GM12878 (cell line): ENCODE data around the gene PHLDA3. TPM values are rescaled to one million over a fixed set of nuclear protein-coding genes. Genes with fewer than 3 reads are reported as not detected.

ENCODE experiments used
- ATAC-seq: fragments of 200-7000 bp; cut with Tn5 transposase; 3 replicates; pipeline ENCODE4 v1.9.1; 2020; ENCODE audit warnings: mild to moderate bottlenecking, moderate library complexity
- BruUV-seq: library from RNA; stranded (reverse); fragments of 400-500 nt; replicated peaks from 2 replicates; lab custom pipeline; 2021; lab: Mats Ljungman, UMichigan
- CTCF ChIA-PET: fragments of 300-600 bp; sonication (Branson Sonifier 250); formaldehyde crosslinking; extraction: SDS; loops from one replicate; lab custom pipeline; 2021; ENCODE audit warnings: inconsistent platforms; lab: Yijun Ruan, JAX
- POLR2A ChIA-PET: fragments of 350-600 bp; formaldehyde crosslinking; extraction: SDS; loops from one replicate; lab custom pipeline; 2021; ENCODE audit warnings: inconsistent platforms; lab: Charles Lee
- RAD21 ChIA-PET: fragments of 300-600 bp; sonication (Branson Sonifier 250); formaldehyde crosslinking; loops from one replicate; lab custom pipeline; 2023; ENCODE audit warnings: antibody characterized with exemption; ENCODE audit not compliant: unreplicated experiment; lab: Charles Lee
- SMC1A ChIA-PET: fragments of 300-600 bp; sonication (Branson Sonifier 250); formaldehyde crosslinking; loops from one replicate; lab custom pipeline; 2023; ENCODE audit not compliant: unreplicated experiment, uncharacterized antibody; lab: Charles Lee
- DNase-seq: peaks from one replicate; pipeline ENCODE4 v3.0.0-alpha.2; 2011; ENCODE audit warnings: low read depth, low spot score
- FAIRE-seq: peaks from 3 replicates; lab custom pipeline; 2011; peaks lifted over from hg19 to GRCh38; lab: Jason Lieb, UNC
- H2AFZ ChIP-seq: 2 replicates; pipeline ENCODE4 v1.6.0; 2011; ENCODE audit warnings: low read depth, low read length, control low read depth; ENCODE audit not compliant: control insufficient read depth
- H3K27ac ChIP-seq: 2 replicates; pipeline ENCODE4 v1.5.1; 2011; ENCODE audit warnings: control low read depth; ENCODE audit not compliant: control insufficient read depth, insufficient read depth
- H3K27me3 ChIP-seq, 2 experiments: replicated peaks in 1 of 2; 2 replicates each; pipeline versions ENCODE4 v1.6.0 to v1.6.1; 2011; ENCODE audit warnings: low read length in 1 of 2; ENCODE audit not compliant: control insufficient read depth in 2 of 2, insufficient read depth in 2 of 2
- H3K36me3 ChIP-seq, 2 experiments: 2 replicates each; pipeline ENCODE4 v1.5.1; 2011; ENCODE audit warnings: low read length in 1 of 2; ENCODE audit not compliant: control insufficient read depth in 2 of 2, insufficient read depth in 2 of 2
- H3K4me1 ChIP-seq: 2 replicates; pipeline ENCODE4 v1.6.1; 2011; ENCODE audit warnings: mild to moderate bottlenecking, low read length, moderate library complexity, mixed read lengths; ENCODE audit not compliant: control insufficient read depth, insufficient read depth
- H3K4me2 ChIP-seq: 2 replicates; pipeline ENCODE4 v1.6.0; 2011; ENCODE audit warnings: control low read depth; ENCODE audit not compliant: control insufficient read depth, insufficient read depth
- H3K4me3 ChIP-seq: fragments of 200-600 bp; sonication (generic); 2 replicates; pipeline ENCODE4 v1.5.1; 2016
- H3K79me2 ChIP-seq: 2 replicates; pipeline ENCODE4 v1.6.0; 2011; ENCODE audit warnings: low read length; ENCODE audit not compliant: control insufficient read depth, insufficient read depth
- H3K9ac ChIP-seq: 2 replicates; pipeline ENCODE4 v1.8.0; 2011; ENCODE audit warnings: low read length, control low read depth, mixed read lengths; ENCODE audit not compliant: control insufficient read depth, insufficient read depth
- H3K9me3 ChIP-seq: replicated peaks from 3 replicates; pipeline ENCODE4 v1.5.1; 2011; ENCODE audit warnings: mild to moderate bottlenecking, low read length; ENCODE audit not compliant: control insufficient read depth, insufficient read depth
- H4K20me1 ChIP-seq: 2 replicates; pipeline ENCODE4 v1.6.0; 2011; ENCODE audit not compliant: control insufficient read depth, insufficient read depth
- BCL3 ChIP-seq: IDR thresholded peaks from 2 replicates; pipeline ENCODE4 v1.6.1; 2011; ENCODE audit warnings: borderline replicate concordance, low read depth, mild to moderate bottlenecking, moderate library complexity, low read length; ENCODE audit not compliant: insufficient read depth, poor library complexity, severe bottlenecking
- CBX3 ChIP-seq: fragments of 200-600 bp; sonication (generic); IDR thresholded peaks from 2 replicates; pipeline ENCODE4 v1.6.1; 2016; ENCODE audit warnings: low read depth, borderline replicate concordance
- CBX5 ChIP-seq: sonication (generic); IDR thresholded peaks from 2 replicates; pipeline ENCODE4 v1.6.1; 2016; ENCODE audit warnings: low read depth, moderate library complexity, mild to moderate bottlenecking, inconsistent platforms
- CEBPB ChIP-seq, 2 experiments: fragments of 150-350 bp in 1 of 2; IDR thresholded peaks; 2 replicates each; pipeline ENCODE4 v1.6.1; 2012 to 2014; ENCODE audit warnings: low read depth in 2 of 2, low read length in 2 of 2, borderline replicate concordance in 1 of 2, inconsistent platforms in 1 of 2
- GABPA ChIP-seq: IDR thresholded peaks from 2 replicates; pipeline ENCODE4 v1.6.1; 2014; ENCODE audit warnings: antibody characterized with exemption, low read depth, mild to moderate bottlenecking, inconsistent platforms
- HDAC6 ChIP-seq: fragments of 200-600 bp; sonication (generic); IDR thresholded peaks from one replicate; pipeline ENCODE4 v1.8.0; 2017; ENCODE audit warnings: antibody characterized with exemption; ENCODE audit not compliant: unreplicated experiment
- HDGF ChIP-seq: fragments of 450-650 bp; IDR thresholded peaks from 2 replicates; pipeline ENCODE4 v1.6.1; 2016; ENCODE audit warnings: antibody characterized with exemption
- IKZF2 ChIP-seq, 2 experiments: fragments of 450-650 bp; IDR thresholded peaks; 2 replicates each; pipeline ENCODE4 v1.6.1; 2017; ENCODE audit warnings: mild to moderate bottlenecking in 2 of 2, moderate library complexity in 2 of 2
- IRF4 ChIP-seq: IDR thresholded peaks from 2 replicates; pipeline ENCODE4 v1.6.1; 2011; ENCODE audit warnings: low read depth, low read length
- MXI1 ChIP-seq: fragments of 150-350 bp; IDR thresholded peaks from 2 replicates; pipeline ENCODE4 v1.6.1; 2011; ENCODE audit warnings: low read depth, mild to moderate bottlenecking, inconsistent platforms, low read length, improper control_type of control experiment
- MYB ChIP-seq: fragments of 150-350 bp; IDR thresholded peaks from 2 replicates; pipeline ENCODE4 v1.6.1; 2014; ENCODE audit warnings: mild to moderate bottlenecking, low read depth, low read length, borderline replicate concordance
- NBN ChIP-seq: fragments of 450-650 bp; IDR thresholded peaks from 2 replicates; pipeline ENCODE4 v1.6.1; 2016
- PAX5 ChIP-seq: IDR thresholded peaks from 2 replicates; pipeline ENCODE4 v1.6.1; 2011; ENCODE audit warnings: low read depth, low read length, borderline replicate concordance
- POLR2AphosphoS5 ChIP-seq: IDR thresholded peaks from 2 replicates; pipeline ENCODE4 v1.6.1; 2011; ENCODE audit warnings: mild to moderate bottlenecking, low read length, inconsistent platforms
- RELB ChIP-seq: fragments of 450-650 bp; IDR thresholded peaks from 2 replicates; pipeline ENCODE4 v1.6.1; 2017; ENCODE audit warnings: low read depth, mild to moderate bottlenecking, moderate library complexity
- SMARCA5 ChIP-seq: fragments of 450-650 bp; IDR thresholded peaks from 2 replicates; pipeline ENCODE4 v1.6.1; 2017; ENCODE audit warnings: mild to moderate bottlenecking
- SPI1 ChIP-seq: IDR thresholded peaks from 2 replicates; pipeline ENCODE4 v1.6.1; 2011; ENCODE audit warnings: low read depth, mild to moderate bottlenecking, low read length, moderate library complexity, borderline replicate concordance; ENCODE audit not compliant: insufficient read depth
- SUPT20H ChIP-seq: IDR thresholded peaks from 2 replicates; pipeline ENCODE4 v1.6.1; 2011; ENCODE audit warnings: low read depth, mild to moderate bottlenecking, low read length, moderate library complexity, borderline replicate concordance; ENCODE audit not compliant: control insufficient read depth
- USF2 ChIP-seq: IDR thresholded peaks from 2 replicates; pipeline ENCODE4 v1.6.1; 2011; ENCODE audit warnings: low read depth, low read length, improper control_type of control experiment, borderline replicate concordance
- ZZZ3 ChIP-seq: IDR thresholded peaks from 2 replicates; pipeline ENCODE4 v1.6.1; 2011; ENCODE audit warnings: low read depth; ENCODE audit not compliant: control insufficient read depth, insufficient read length
- WGBS: methylation state at CpG from one replicate; pipeline ENCODE4 v1.1.6; 2016; ENCODE audit warnings: low lambda C conversion rate; ENCODE audit not compliant: insufficient replicate concordance, insufficient coverage; ENCODE audit errors: missing lambda C conversion rate; 5-methylcytosine and 5-hydroxymethylcytosine counted together
- in situ Hi-C: fragments of 300-500 bp; cut with MboI; formaldehyde crosslinking; loops from 9 replicates; pipeline ENCODE4 v1.14.3; 2018; ENCODE audit warnings: mixed read lengths
- intact Hi-C: fragments of 100-400 bp; cut with micrococcal nuclease; formaldehyde crosslinking; loops from one replicate; pipeline ENCODE4 v1.14.2; 2022; ENCODE audit not compliant: unreplicated experiment
- polyA plus RNA-seq, 11 experiments: library from polyadenylated mRNA; depleted of rRNA in 4 of 11; unstranded in 6 of 11; stranded (reverse) in 5 of 11; fragments of >200 nt; fragmentation: Nextera tagmentation in 4 of 11; fragmentation: Illumina TruSeq in 1 of 11; extraction: Ambion mirVana in 4 of 11; extraction: Trizol in 1 of 11; gene quantifications; 1 replicate in 1 of 11; 2 replicates in 10 of 11; pipeline versions ENCODE4 v1.2.1 to v1.2.3, GENCODE V29; 2011 to 2016; ENCODE audit warnings: inconsistent platforms in 2 of 11, missing spikeins in 2 of 11, low read depth in 1 of 11
- total RNA-seq, 4 experiments: library from RNA; depleted of rRNA in 3 of 4; stranded (reverse); fragments of >200 nt in 3 of 4; fragmentation: Illumina TruSeq in 1 of 4; extraction: Trizol in 1 of 4; gene quantifications; 2 replicates each; pipeline versions ENCODE4 v1.2.1 to v1.2.3, GENCODE V29; 2013 to 2021

Gene PHLDA3
- total and polyA plus RNA-seq, 10 of the 15 experiments (the other 5 are each of a cell fraction or from before 2014, with no cell fraction given), result 0.60 to 57.4 (median 21.8) TPM

GRCh38 chr1:201426479-201427310, 42.3 kb downstream of the PHLDA3 start (continued):
- TF ChIP-seq SPI1 (peak; percentile 55; the same call in 1 of the 2 replicates), NBN (peak; percentile 38; the same call in 1 of the 2 replicates), MYB (no peak), SUPT20H (no peak)
- TF ChIP-seq, all 136 proteins: peak for 18

- no peak overlapping the region for H3K4me3 ChIP-seq
- DNase-seq, result no peak
- H3K79me2 ChIP-seq, result no peaks in the 10 kb centered on the region
- H3K27ac ChIP-seq, result no peak overlapping the region
- ChIA-PET SMC1A (no interaction called here), POLR2A (no interaction called here), RAD21 (no interaction called here), CTCF (interaction anchor here (3.4 to 5.0 kb wide), 4 partner anchors 12 to 57 kb away, joined by 13 to 25 read pairs (median 22); no protein-coding TSS in a partner anchor)
- intact Hi-C loops, result no loop called here
- H3K9ac ChIP-seq, result no peak overlapping the region
- in situ Hi-C loops, result no loop called here
- no peaks in the 10 kb centered on the region for H3K36me3 ChIP-seq
- H2AFZ ChIP-seq, result no peak overlapping the region
- H3K27me3 ChIP-seq, result no peaks in the 10 kb centered on the region
- FAIRE-seq, result no peak
- no peak overlapping the region for H3K4me2 ChIP-seq
- H3K9me3 ChIP-seq, result no peaks in the 10 kb centered on the region; the same call in 2 of the 3 replicates
- peaks cover 12% of the 10 kb centered on the region for H3K4me1 ChIP-seq
- WGBS, result 48% methylated on average over 2 of the region's 2 CpGs
- no TSS peak for BruUV-seq
- ATAC-seq, result no peak
- no peaks in the 10 kb centered on the region for H4K20me1 ChIP-seq
- TF ChIP-seq POLR2AphosphoS5 (no peak), HDAC6 (no peak), CBX3 (no peak), HDGF (no peak), CBX5 (no peak), PAX5 (no peak), USF2 (no peak), GABPA (no peak), CEBPB (IDR thresholded peaks at IDR 0.05; ENCODE audit: borderline replicate concordance in 1 of 2, low read depth in 2 of 2, low read length in 2 of 2) (no peak), IRF4 (no peak), NBN (no peak), IKZF2 (IDR thresholded peaks at IDR 0.05) (no peak), MXI1 (no peak), RELB (no peak), SMARCA5 (no peak), ZZZ3 (no peak), BCL3 (no peak)
Observed at GRCh38 chr1:201424146-201424545, 44.8 kb downstream of the PHLDA3 start.
